ENCODE results near the gene NXN.
"Not testable (repeated sequence)": the region's sequence is repeated elsewhere in the genome, so short reads cannot be mapped to it uniquely, and the experiment has no call there.

The NXN gene

DNA sequence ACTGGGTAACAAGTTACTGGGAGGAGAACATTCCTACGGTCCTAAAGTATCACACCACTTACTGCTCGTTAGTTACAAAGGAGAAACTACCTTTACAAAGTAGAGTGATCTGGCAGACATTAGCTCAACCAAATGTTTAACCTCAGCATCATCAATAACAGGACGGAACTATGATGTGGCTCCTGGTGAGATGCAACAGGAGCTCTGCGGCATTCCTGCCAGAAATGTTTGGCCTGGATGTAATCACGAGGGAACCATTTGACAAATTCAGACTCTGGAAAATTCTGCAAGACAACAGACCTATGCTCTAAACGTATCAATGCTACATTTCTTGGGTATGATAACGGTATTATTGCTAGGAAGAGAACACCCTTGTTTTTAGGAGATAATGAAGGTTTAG is 117.0 kb downstream of the NXN start:
- DNase-seq (ENCODE audit: low read depth in 2 of 2), result no peak

DNA sequence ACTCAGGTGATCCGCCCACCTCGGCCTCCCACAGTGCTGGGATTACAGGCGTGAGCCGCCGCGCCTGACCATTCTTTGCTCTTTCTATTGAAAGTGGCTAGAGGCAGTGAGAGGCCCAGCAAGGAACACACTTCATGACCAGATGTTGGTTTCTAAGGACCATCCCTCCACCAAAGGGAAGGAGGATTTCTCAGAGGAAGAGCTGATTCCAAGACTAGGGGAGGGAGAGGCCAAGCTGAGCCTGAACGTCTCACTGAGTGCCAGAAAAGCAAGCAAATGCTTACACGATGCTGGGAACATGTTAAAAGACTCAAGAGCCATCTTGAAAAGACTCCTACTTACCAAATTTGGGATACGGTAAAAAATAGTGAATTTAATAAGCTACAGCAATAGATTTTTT is 118.2 kb downstream of the NXN start:
- DNase-seq (ENCODE audit: low read depth in 2 of 2), result no peak

GRCh38 chr17:860805-861204 is 118.8 kb downstream of the NXN start:
- no peak for DNase-seq (ENCODE audit: low read depth in 2 of 2)

DNA sequence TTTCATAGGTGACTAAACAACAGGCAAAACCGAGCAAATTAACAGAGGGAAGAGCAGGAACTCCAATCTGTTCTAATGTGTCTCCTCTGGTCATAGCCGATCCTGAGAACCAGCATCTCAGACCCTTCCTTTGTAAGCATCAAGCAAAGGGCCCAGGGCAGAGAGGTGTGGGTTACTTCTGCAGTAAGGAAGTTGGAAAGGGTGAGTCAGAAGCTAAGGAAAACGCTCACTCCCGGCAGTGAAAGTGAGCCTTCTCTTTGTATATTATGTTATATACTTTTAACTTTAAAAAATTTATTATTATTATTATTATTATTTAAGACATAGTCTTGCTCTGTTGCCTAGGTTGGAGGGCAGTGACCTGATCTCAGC is 119.8 kb downstream of the NXN start:
- DNase-seq (ENCODE audit: low read depth in 2 of 2), result no peak

DNA sequence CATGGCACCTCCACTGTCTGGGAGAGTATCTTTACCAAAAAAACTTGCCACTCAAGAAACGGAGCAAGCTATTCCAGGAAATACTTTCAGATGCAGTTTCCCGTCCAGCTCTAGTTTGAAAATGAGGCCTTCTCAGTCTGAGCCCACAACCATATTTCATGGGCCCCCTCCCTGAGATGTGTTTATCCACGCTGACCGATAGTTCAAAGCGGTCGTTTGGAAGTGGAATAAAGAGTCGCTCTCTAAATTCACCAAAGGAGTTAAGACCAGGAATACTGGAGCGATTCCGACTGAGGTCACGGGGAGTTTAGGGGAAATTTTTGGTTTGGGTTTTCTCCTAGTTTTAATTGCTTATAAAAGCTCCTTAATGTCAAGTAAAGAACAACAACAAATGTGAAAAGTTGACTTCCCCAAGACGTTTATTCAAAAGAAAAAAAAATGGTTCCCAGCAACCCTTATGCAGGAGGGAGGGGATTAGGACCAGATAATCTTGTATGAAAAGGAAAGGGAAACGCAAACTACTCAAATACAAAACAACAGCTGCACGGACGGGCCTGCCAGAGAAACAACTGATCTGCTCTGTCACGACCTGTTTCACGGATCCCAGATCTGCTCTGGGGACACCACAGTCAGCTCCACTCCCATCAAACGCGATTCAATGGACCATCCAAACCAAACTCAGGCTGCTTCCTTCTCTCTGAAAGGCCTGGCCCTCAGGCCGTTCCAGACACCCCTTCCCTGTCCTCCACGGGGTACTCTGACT is 120.3 kb downstream of the NXN start:
- no peak for DNase-seq (ENCODE audit: low read depth in 2 of 2)

DNA sequence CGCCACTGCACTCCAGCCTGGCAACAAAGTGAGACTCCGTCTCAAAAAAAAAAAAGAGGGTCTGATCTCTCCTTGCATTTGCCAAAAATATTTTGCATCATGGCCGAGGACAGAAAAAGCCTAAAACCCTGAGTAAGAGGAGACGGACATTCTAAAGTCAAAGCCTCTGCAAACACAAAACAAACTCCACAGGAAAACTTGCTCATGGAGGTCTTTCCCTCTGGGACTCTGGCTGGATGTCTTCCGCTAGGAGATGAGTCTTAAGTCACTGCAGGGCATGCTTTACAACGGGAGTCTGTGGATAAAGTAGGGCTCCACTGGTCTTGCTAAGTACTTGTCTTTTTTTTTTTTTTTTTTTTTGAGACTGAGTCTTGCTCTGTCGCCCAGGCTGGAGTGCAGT is 123.4 kb downstream of the NXN start:
- no peak for DNase-seq (ENCODE audit: low read depth in 2 of 2)

- DNase-seq (ENCODE audit: low read depth in 2 of 2), result no peak
Observed at GRCh38 chr17:855569-855968, 124.0 kb downstream of the NXN start.

DNA sequence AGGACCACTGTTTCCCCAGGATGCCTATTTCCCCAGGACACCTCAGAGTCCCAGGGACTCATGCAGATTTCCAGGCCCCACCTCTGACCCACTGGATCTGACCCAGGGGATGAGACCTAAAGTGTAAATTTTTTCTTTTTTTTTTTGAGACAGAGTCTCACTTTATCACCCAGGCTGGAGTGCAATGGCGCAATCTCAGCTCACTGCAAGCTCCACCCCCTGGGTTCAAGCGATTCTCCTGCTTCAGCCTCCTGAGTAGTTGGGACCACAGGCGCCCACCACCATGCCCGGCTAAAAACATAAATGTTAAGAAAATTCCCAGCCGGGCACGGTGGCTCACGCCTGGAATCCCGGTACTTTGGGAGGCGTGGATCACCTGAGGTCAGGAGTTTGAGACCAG is 126.7 kb downstream of the NXN start:
- DNase-seq (ENCODE audit: low read depth in 2 of 2), result not testable (repeated sequence)

DNA sequence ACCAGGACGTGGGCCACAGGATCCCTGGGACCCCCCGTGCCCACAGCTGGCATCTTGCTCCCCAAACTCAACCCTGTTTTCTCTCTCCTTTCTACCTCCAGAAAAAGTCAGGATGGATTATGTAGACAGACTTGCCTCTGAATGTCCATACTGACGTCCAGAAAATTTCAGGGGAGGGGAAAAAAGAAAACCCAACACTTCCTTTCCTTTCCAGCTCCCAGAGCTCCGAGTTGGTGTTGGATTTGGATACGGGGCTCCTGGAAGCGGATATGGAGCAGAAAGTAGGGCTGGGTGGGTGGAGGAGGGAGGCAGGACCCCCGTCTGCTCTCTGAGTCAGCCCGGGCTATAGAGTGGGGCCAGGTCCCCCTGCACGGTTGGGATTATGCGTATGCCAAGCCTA is 127.2 kb downstream of the NXN start:
- DNase-seq (ENCODE audit: low read depth in 2 of 2), result no peak

GRCh38 chr17:851924-852323 is 127.7 kb downstream of the NXN start:
- DNase-seq (ENCODE audit: low read depth in 2 of 2), result no peak

DNA sequence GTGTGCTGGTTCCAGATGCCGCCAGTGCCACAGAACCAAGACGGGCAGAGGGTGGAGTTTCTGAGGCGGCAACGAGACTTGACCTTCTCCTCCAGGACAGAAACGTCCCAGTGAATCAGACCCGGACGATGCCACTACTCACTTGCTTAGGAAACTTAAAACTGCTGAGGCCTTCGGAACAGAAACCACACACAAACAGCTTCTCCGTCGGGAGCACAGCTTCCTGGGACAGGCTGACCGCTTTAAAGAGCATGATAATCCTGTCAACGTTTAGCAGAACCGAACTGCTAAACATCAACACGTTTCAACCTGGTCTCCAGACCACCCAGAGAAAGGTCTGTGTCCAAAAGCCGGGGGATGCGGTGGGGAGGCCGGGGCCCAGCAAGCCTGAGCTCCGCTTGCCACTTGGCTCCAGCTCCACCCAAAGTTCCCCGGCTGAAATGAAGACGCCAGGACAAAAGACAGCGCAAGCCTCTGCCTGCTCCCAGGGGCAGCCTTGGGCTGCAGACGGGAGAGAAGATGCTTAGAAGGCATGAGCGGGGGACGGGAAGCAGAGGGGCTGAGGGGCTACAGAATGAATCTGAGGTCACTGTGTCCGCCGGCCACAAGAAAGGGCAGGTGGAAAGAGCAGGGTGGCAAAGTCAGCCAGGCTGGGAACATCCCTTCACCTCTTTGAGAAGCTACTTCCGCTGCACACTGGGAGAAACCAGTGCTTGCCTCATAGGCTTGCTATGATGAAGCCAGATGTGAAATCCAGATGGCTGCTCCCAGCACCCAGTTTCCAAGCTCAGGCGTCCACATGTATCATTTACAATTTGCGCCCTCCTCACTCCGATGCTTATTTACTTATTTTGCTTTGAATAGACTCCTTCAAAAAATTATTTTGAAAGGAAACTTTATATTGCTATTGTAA is 128.5 kb downstream of the NXN start:
- no peak for DNase-seq (ENCODE audit: low read depth in 2 of 2)

DNA sequence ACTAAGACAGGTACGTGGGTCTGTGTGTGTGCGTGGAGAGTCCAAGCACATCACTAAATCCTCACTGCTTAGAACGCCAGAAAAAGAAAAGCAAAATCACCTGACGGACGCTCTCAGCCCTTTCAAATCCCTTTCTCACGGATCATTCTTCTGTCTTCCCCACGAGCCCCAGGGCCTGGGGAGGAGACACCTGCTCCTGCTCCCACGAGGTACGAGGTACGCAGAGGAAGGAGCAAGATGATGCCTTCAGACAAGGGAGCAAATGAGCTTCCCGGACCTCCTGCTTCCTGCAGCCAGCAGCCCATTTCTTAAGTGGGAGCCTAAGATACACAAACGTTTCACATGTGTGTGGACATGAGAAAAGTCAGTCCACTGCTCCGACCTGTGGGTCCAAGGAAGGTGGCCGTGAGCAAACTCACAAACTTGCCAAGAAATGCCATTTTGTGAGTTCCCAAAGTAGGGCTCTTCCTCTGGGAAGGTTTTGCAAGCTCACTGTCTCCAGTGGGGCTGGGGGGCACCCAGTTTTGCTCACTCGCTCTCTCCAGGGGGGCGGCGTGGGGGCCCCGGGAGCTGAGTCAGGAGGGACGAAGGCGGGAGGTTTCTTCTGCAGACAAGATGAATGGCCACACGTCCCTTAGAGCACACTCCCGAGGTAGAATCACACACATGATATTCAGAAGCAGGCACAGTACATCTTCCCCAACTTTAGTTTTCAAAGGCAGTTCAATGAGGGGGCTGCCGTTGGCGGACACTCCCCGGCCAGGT is 129.3 kb downstream of the NXN start:
- DNase-seq (ENCODE audit: low read depth in 2 of 2), result no peak

- no peak for DNase-seq (ENCODE audit: low read depth in 2 of 2)
Observed at GRCh38 chr17:848402-848801, 131.2 kb downstream of the NXN start.

DNA sequence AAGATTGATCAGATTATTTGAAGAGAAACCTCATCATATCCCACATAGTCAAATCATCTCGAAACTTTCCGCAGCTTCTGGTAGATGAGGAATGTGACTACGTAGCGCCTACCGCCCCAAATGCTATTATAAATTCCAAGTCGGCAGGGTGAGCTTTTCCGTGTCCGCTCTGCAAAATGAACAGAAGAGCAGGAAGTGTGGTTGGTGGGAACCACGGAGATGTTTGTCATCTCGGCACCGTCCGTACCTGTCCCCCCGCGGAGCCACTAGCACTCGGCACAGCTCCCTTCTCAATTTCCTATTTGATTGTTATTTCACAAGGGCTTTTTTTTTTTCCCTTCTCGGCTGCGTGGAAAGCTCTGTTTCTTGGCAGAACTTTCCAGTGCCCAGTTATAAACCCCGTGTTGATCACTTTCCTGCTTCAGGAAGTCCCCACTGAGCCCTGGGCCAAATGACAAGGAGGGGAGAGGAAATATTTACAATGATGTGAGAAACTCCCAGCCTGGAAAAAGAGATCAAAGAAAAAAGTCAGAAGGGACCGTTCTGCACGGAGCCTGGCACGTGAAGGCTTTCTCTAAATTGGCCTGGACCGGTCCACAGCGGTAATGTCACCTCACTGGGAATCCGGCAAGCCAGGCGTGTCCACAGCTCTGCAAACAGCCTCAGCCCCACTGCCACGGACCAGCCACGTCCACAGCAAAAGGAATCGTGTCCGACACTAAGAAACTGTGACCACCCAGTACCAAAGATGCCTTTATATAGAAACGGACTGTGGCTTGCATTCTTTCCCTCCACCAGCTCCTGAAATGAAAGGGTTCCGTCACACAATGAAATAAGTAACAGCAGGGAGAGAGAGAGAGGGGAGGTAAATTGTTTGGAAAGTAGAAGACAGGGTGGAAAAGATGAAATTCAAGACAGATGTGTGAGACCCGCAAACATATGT is 132.4 kb downstream of the NXN start:
- DNase-seq (ENCODE audit: low read depth in 2 of 2), result no peak

GRCh38 chr17:841313-841712 is 138.3 kb downstream of the NXN start:
- DNase-seq (ENCODE audit: low read depth in 2 of 2), result no peak

GRCh38 chr17:838486-838885 is 141.1 kb downstream of the NXN start:
- DNase-seq (ENCODE audit: low read depth in 2 of 2), result no peak

- DNase-seq (ENCODE audit: low read depth in 2 of 2), result no peak
Observed at GRCh38 chr17:836151-836550, 143.4 kb downstream of the NXN start.

GRCh38 chr17:835721-836120 is 143.9 kb downstream of the NXN start:
- DNase-seq (ENCODE audit: low read depth in 2 of 2), result not testable (repeated sequence)

DNA sequence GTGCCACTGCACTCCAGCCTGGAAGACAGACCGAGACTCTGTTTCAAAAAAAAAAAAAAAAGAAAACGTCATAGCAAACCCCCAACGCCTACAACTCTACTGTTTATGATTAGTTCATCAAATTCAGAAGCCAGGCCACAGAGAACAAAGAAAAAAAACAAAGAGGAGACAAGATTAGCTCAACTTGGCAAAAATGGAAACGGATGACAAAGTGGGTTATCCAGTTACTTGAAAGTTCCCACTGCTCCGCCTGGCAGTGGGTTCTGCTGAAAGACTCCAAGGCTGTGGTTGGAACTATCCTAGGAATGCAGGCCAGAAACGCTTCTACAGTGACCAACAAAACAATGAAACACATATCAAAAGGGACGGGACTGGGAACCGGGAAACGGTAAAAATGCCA is 144.3 kb downstream of the NXN start:
- DNase-seq (ENCODE audit: low read depth in 2 of 2), result no peak

DNA sequence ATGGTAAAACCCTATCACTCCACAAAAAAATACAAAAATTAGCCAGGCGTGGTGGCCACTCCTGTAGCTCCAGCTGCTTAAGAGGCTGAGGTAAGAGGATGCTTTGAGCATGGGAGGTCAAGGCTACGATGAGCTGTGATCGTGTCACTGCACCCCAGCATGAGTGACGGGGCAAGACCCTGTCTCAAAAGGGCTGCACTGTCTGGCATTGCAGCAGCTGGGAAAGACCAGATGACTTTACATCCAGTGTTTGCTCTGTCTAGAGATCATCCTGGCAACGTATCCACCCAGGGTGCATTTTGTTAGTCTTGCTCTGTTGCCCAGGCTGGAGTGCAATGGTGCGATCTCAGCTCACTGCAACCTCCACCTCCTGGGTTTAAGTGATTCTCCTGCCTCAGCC is 145.4 kb downstream of the NXN start:
- no peak for DNase-seq (ENCODE audit: low read depth in 2 of 2)

DNA sequence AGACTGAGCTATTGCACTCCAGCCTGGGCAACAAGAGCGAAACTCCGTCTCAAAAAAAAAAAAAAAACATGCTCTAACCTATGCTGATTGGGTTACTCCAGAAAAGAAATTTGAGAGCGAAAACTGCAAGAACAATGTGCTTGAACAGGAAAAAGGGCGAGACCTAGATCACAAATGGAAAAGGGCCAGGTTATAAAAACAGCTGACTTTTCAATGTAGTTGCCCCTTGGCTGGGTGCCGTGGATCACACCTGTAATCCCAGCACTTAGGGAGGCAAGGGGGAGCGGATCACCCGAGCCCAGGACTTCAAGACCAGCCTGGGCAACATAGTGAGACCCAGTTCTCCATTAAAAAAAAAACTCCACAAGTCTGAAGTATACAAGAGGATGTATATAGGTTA is 148.6 kb downstream of the NXN start:
- DNase-seq (ENCODE audit: low read depth in 2 of 2), result no peak

Measured in stimulated activated CD4-positive, alpha-beta T cell treated with anti-CD3 and anti-CD28 coated beads, Interleukin-12 subunit alpha, Interleukin-12 subunit beta, amount 100 ng/mL, for 24 hours (primary cell).